Astrocyte (in vitro differentiated cells and primary cell): ENCODE measurements around the gene KIAA1671. TPM values are rescaled to one million over a fixed set of nuclear protein-coding genes. Genes with fewer than 3 reads are reported as not detected.

Experiments used
- DNase-seq: peaks from one replicate; pipeline ENCODE4 v3.0.0-alpha.2; 2010; ENCODE audit warnings: low read depth
- FAIRE-seq: peaks from 2 replicates; lab custom pipeline; 2011; peaks lifted over from hg19 to GRCh38; lab: Jason Lieb, UNC
- H2AFZ ChIP-seq: 2 replicates; pipeline ENCODE4 v1.6.0; 2012; ENCODE audit warnings: low read depth, low read length, inconsistent platforms
- H3K27ac ChIP-seq: 2 replicates; pipeline ENCODE4 v1.5.1; 2011; ENCODE audit warnings: low read depth, low read length, inconsistent platforms
- H3K27me3 ChIP-seq: 2 replicates; pipeline ENCODE4 v1.6.0; 2011; ENCODE audit warnings: low read length, inconsistent platforms; ENCODE audit not compliant: insufficient read depth
- H3K36me3 ChIP-seq: 2 replicates; pipeline ENCODE4 v1.5.1; 2011; ENCODE audit warnings: low read length, inconsistent platforms; ENCODE audit not compliant: insufficient read depth
- H3K4me1 ChIP-seq: 2 replicates; pipeline ENCODE4 v1.5.1; 2011; ENCODE audit warnings: low read length, inconsistent platforms; ENCODE audit not compliant: insufficient read depth
- H3K4me2 ChIP-seq: 2 replicates; pipeline ENCODE4 v1.6.0; 2012; ENCODE audit warnings: low read length, inconsistent platforms
- H3K4me3 ChIP-seq: 2 replicates; pipeline ENCODE4 v1.5.1; 2011; ENCODE audit warnings: low read depth, mild to moderate bottlenecking, low read length, inconsistent platforms; ENCODE audit not compliant: insufficient read depth
- H3K79me2 ChIP-seq: 2 replicates; pipeline ENCODE4 v1.6.0; 2012; ENCODE audit warnings: mild to moderate bottlenecking, low read length, inconsistent platforms; ENCODE audit not compliant: insufficient read depth
- H3K9ac ChIP-seq: 2 replicates; pipeline ENCODE4 v1.6.0; 2012; ENCODE audit warnings: mild to moderate bottlenecking, low read length, inconsistent platforms
- H3K9me3 ChIP-seq: 2 replicates; pipeline ENCODE4 v1.5.1; 2012; ENCODE audit warnings: low read depth, mild to moderate bottlenecking, low read length, inconsistent platforms; ENCODE audit not compliant: insufficient read depth
- H4K20me1 ChIP-seq: 2 replicates; pipeline ENCODE4 v1.6.0; 2012; ENCODE audit warnings: low read length, inconsistent platforms; ENCODE audit not compliant: insufficient read depth
- H3K27ac Mint-ChIP-seq: one replicate; pipeline ENCODE4 v1.8.0; 2021; ENCODE audit warnings: mild to moderate bottlenecking, mixed read lengths; ENCODE audit not compliant: unreplicated experiment
- H3K27me3 Mint-ChIP-seq: one replicate; pipeline ENCODE4 v1.8.0; 2021; ENCODE audit warnings: low read depth, mixed read lengths; ENCODE audit not compliant: unreplicated experiment
- H3K36me3 Mint-ChIP-seq: one replicate; pipeline ENCODE4 v1.8.0; 2021; ENCODE audit warnings: low read depth, mixed read lengths; ENCODE audit not compliant: unreplicated experiment
- H3K4me1 Mint-ChIP-seq: one replicate; pipeline ENCODE4 v1.8.0; 2021; ENCODE audit warnings: low read depth, mixed read lengths; ENCODE audit not compliant: unreplicated experiment
- H3K4me3 Mint-ChIP-seq: one replicate; pipeline ENCODE4 v1.8.0; 2021; ENCODE audit warnings: mild to moderate bottlenecking, moderate library complexity, mixed read lengths; ENCODE audit not compliant: unreplicated experiment
- H3K9me3 Mint-ChIP-seq: one replicate; pipeline ENCODE4 v1.8.0; 2021; ENCODE audit warnings: mild to moderate bottlenecking, mixed read lengths; ENCODE audit not compliant: unreplicated experiment
- CTCF ChIP-seq: IDR thresholded peaks from 2 replicates; pipeline ENCODE4 v1.5.1; 2011; ENCODE audit warnings: low read depth, mild to moderate bottlenecking, inconsistent platforms, low read length, moderate library complexity; ENCODE audit not compliant: insufficient read depth
- EZH2 ChIP-seq: IDR thresholded peaks from 2 replicates; pipeline ENCODE4 v1.6.1; 2012; ENCODE audit warnings: mild to moderate bottlenecking, low read length, inconsistent platforms; ENCODE audit not compliant: insufficient read depth
- total RNA-seq: library from RNA; stranded (reverse); gene quantifications from 2 replicates; pipeline ENCODE4 v1.2.1, GENCODE V29; 2021

KIAA1671 gene
- total RNA-seq, 1 donor from 2014 or later = 28.4 TPM

- no peak overlapping the region for H3K27ac Mint-ChIP-seq
Observed at GRCh38 chr22:25032066-25032465, 79.5 kb downstream of the KIAA1671 start.

GRCh38 chr22:25035715-25036114, 83.2 kb downstream of the KIAA1671 start:
- Histone ChIP-seq H3K9me3 (no peaks in the 10 kb centered on the region), H3K9ac (no peak overlapping the region), H3K4me1 (no peaks in the 10 kb centered on the region), H3K27me3 (no peaks in the 10 kb centered on the region), H3K4me3 (no peak overlapping the region), H3K36me3 (no peaks in the 10 kb centered on the region), H3K79me2 (no peaks in the 10 kb centered on the region), H3K4me2 (no peak overlapping the region), H2AFZ (no peak overlapping the region), H3K27ac (no peak overlapping the region), H4K20me1 (no peaks in the 10 kb centered on the region)
- Mint-ChIP-seq H3K4me3 (no peak overlapping the region), H3K36me3 (peaks cover 9% of the 10 kb centered on the region), H3K9me3 (no peaks in the 10 kb centered on the region), H3K4me1 (no peaks in the 10 kb centered on the region), H3K27me3 (no peaks in the 10 kb centered on the region), H3K27ac (no peak overlapping the region)
- TF ChIP-seq CTCF (no peak), EZH2 (no peak)
- DNase-seq = no peak
- no peak for FAIRE-seq

More at GRCh38 chr22:25032066-25032465, 79.5 kb downstream of the KIAA1671 start:
- no peak overlapping the region for H3K9ac ChIP-seq
- H3K27me3 ChIP-seq = no peaks in the 10 kb centered on the region
- no peak overlapping the region for H3K4me3 Mint-ChIP-seq
- peaks cover 1% of the 10 kb centered on the region for H3K36me3 Mint-ChIP-seq
- H2AFZ ChIP-seq = no peak overlapping the region
- H3K27ac ChIP-seq = no peak overlapping the region
- TF ChIP-seq EZH2 = no peak
- TF ChIP-seq CTCF = no peak
- H3K36me3 ChIP-seq = no peaks in the 10 kb centered on the region
- DNase-seq = no peak
- no peaks in the 10 kb centered on the region for H3K9me3 Mint-ChIP-seq
- no peak overlapping the region for H3K4me3 ChIP-seq
- no peaks in the 10 kb centered on the region for H3K9me3 ChIP-seq
- FAIRE-seq = no peak
- H3K27me3 Mint-ChIP-seq = no peaks in the 10 kb centered on the region
- H3K4me2 ChIP-seq = no peak overlapping the region
- no peaks in the 10 kb centered on the region for H3K79me2 ChIP-seq
- no peaks in the 10 kb centered on the region for H3K4me1 Mint-ChIP-seq
- H3K4me1 ChIP-seq = no peaks in the 10 kb centered on the region
- H4K20me1 ChIP-seq = no peaks in the 10 kb centered on the region

- H3K27me3 ChIP-seq = no peaks in the 10 kb centered on the region
- FAIRE-seq (no peak), DNase-seq (no peak)
- no peak overlapping the region for H3K27ac ChIP-seq
- H3K4me2 ChIP-seq = no peak overlapping the region
- no peaks in the 10 kb centered on the region for H3K4me1 ChIP-seq
- peaks cover 9% of the 10 kb centered on the region for H3K36me3 Mint-ChIP-seq
- no peaks in the 10 kb centered on the region for H3K9me3 Mint-ChIP-seq
- no peak overlapping the region for H3K27ac Mint-ChIP-seq
- no peaks in the 10 kb centered on the region for H3K36me3 ChIP-seq
- TF ChIP-seq EZH2 (no peak), CTCF (no peak)
- H3K9me3 ChIP-seq = no peaks in the 10 kb centered on the region
- no peaks in the 10 kb centered on the region for H3K27me3 Mint-ChIP-seq
- H2AFZ ChIP-seq = no peak overlapping the region
- H3K4me3 Mint-ChIP-seq = no peak overlapping the region
- no peaks in the 10 kb centered on the region for H4K20me1 ChIP-seq
- H3K9ac ChIP-seq = no peak overlapping the region
- H3K4me1 Mint-ChIP-seq = no peaks in the 10 kb centered on the region
- H3K79me2 ChIP-seq = no peaks in the 10 kb centered on the region
- H3K4me3 ChIP-seq = no peak overlapping the region
Observed at GRCh38 chr22:25038239-25038638, 85.7 kb downstream of the KIAA1671 start.
